ENCODE data around the gene DCLK3.

The DCLK3 gene

GRCh38 chr3:36762918-36763849 lies 1.2 kb downstream of the DCLK3 start:
- DNase-seq: no peak

GRCh38 chr3:36761779-36762178 lies 2.6 kb downstream of the DCLK3 start:
- no peak for DNase-seq

GRCh38 chr3:36756269-36756668 lies 8.1 kb downstream of the DCLK3 start:
- DNase-seq: no peak

GRCh38 chr3:36751326-36751725 lies 13.0 kb downstream of the DCLK3 start:
- no peak for DNase-seq

- no peak for DNase-seq
Observed at GRCh38 chr3:36750737-36751136, 13.6 kb downstream of the DCLK3 start.

- no peak for DNase-seq
Observed at GRCh38 chr3:36744763-36745162, 19.6 kb downstream of the DCLK3 start.

GRCh38 chr3:36743826-36744225 lies 20.5 kb downstream of the DCLK3 start:
- DNase-seq: no peak

GRCh38 chr3:36741285-36741684 lies 23.1 kb downstream of the DCLK3 start:
- DNase-seq: no peak

GRCh38 chr3:36740787-36741186 lies 23.6 kb downstream of the DCLK3 start:
- no peak for DNase-seq

GRCh38 chr3:36738702-36739101 lies 25.7 kb downstream of the DCLK3 start:
- no peak for DNase-seq

GRCh38 chr3:36736301-36736700 lies 28.1 kb downstream of the DCLK3 start:
- DNase-seq: no peak

GRCh38 chr3:36734742-36735141 lies 29.6 kb downstream of the DCLK3 start:
- no peak for DNase-seq

- no peak for DNase-seq
Observed at GRCh38 chr3:36733723-36734122, 30.6 kb downstream of the DCLK3 start.

GRCh38 chr3:36733162-36733696 lies 31.1 kb downstream of the DCLK3 start:
- DNase-seq: no peak

- no peak for DNase-seq
Observed at GRCh38 chr3:36730966-36731365, 33.4 kb downstream of the DCLK3 start.

GRCh38 chr3:36729204-36730056 lies 34.9 kb downstream of the DCLK3 start:
- peak in 1 of 2 experiments; percentile 31 for DNase-seq

- DNase-seq: no peak
Observed at GRCh38 chr3:36714343-36715086, 49.8 kb downstream of the DCLK3 start.

GRCh38 chr3:36713904-36714303 lies 50.4 kb downstream of the DCLK3 start:
- no peak for DNase-seq

GRCh38 chr3:36710606-36711005 lies 53.7 kb downstream of the DCLK3 start:
- DNase-seq: no peak

GRCh38 chr3:36709826-36710365 lies 54.5 kb downstream of the DCLK3 start:
- no peak for DNase-seq

- no peak for DNase-seq
Observed at GRCh38 chr3:36709281-36709680, 55.1 kb downstream of the DCLK3 start.

- DNase-seq: no peak
Observed at GRCh38 chr3:36707623-36708409, 56.5 kb downstream of the DCLK3 start.
